ENCODE data around the gene SLC5A10.
A peak's percentile ranks its signal among the peaks of the same experiment; 100 is the strongest.

Gene SLC5A10

GRCh38 chr17:18958611-18959010 is 6.6 kb downstream of the SLC5A10 start:
- no peak overlapping the region for H3K4me3 ChIP-seq
- H3K9me3 ChIP-seq, result no peaks in the 10 kb centered on the region
- H3K27ac ChIP-seq, result no peak overlapping the region
- no peak for TF ChIP-seq CTCF (IDR thresholded peaks at IDR 0.05)
- intact Hi-C loops (cut with DNase I; ENCODE audit: low total_unique reads), result no loop called here
- H3K27me3 ChIP-seq, result no peaks in the 10 kb centered on the region
- DNase-seq, result no peak
- H3K4me1 ChIP-seq, result peaks cover 0 to 12% (median 7%) of the 10 kb centered on the region in 4 donors
- H3K36me3 ChIP-seq, result no peaks in the 10 kb centered on the region

- Histone ChIP-seq H3K4me1 (peaks cover 0 to 12% (median 7%) of the 10 kb centered on the region in 4 donors), H3K27me3 (no peaks in the 10 kb centered on the region), H3K9me3 (no peaks in the 10 kb centered on the region), H3K36me3 (no peaks in the 10 kb centered on the region), H3K27ac (no peak overlapping the region), H3K4me3 (no peak overlapping the region)
- no peak for TF ChIP-seq CTCF (IDR thresholded peaks at IDR 0.05)
- no peak for DNase-seq
- intact Hi-C loops (cut with DNase I; ENCODE audit: low total_unique reads), result no loop called here
Measured at GRCh38 chr17:18959071-18959844, 7.3 kb downstream of the SLC5A10 start.

GRCh38 chr17:18959845-18960240 is 7.9 kb downstream of the SLC5A10 start:
- DNase-seq, result no peak
- TF ChIP-seq CTCF (IDR thresholded peaks at IDR 0.05), result no peak
- Histone ChIP-seq H3K36me3 (no peaks in the 10 kb centered on the region), H3K27me3 (no peaks in the 10 kb centered on the region), H3K27ac (no peak overlapping the region), H3K4me3 (no peak overlapping the region), H3K9me3 (no peaks in the 10 kb centered on the region), H3K4me1 (peaks cover 0 to 12% (median 7%) of the 10 kb centered on the region in 4 donors)
- intact Hi-C loops (cut with DNase I; ENCODE audit: low total_unique reads), result no loop called here

GRCh38 chr17:18960241-18960665 is 8.3 kb downstream of the SLC5A10 start:
- no peak overlapping the region for H3K27ac ChIP-seq
- no peaks in the 10 kb centered on the region for H3K36me3 ChIP-seq
- no peak for TF ChIP-seq CTCF (IDR thresholded peaks at IDR 0.05)
- peak in 1 of 2 donors; percentile 67 for DNase-seq
- H3K4me3 ChIP-seq, result no peak overlapping the region
- intact Hi-C loops (cut with DNase I; ENCODE audit: low total_unique reads), result no loop called here
- no peaks in the 10 kb centered on the region for H3K9me3 ChIP-seq
- H3K27me3 ChIP-seq, result no peaks in the 10 kb centered on the region
- H3K4me1 ChIP-seq, result peaks cover 0 to 12% (median 7%) of the 10 kb centered on the region in 4 donors

- Histone ChIP-seq H3K4me1 (peaks cover 0 to 12% (median 7%) of the 10 kb centered on the region in 4 donors), H3K4me3 (no peak overlapping the region), H3K27me3 (no peaks in the 10 kb centered on the region), H3K36me3 (no peaks in the 10 kb centered on the region), H3K27ac (peak overlapping the region; percentile 27 to 39), H3K9me3 (no peaks in the 10 kb centered on the region)
- intact Hi-C loops (cut with DNase I; ENCODE audit: low total_unique reads), result no loop called here
- TF ChIP-seq CTCF (IDR thresholded peaks at IDR 0.05), result peak; percentile 88 to 91
- DNase-seq, result peak; percentile 62 to 86
Measured at GRCh38 chr17:18960803-18961511, 9.0 kb downstream of the SLC5A10 start.

Data from tibial artery (tissue), 4 donors.